ENCODE results near the gene AGAP9.
"Not testable (repeated sequence)": the region's sequence is repeated elsewhere in the genome, so short reads cannot be mapped to it uniquely, and the experiment has no call there.

DNA sequence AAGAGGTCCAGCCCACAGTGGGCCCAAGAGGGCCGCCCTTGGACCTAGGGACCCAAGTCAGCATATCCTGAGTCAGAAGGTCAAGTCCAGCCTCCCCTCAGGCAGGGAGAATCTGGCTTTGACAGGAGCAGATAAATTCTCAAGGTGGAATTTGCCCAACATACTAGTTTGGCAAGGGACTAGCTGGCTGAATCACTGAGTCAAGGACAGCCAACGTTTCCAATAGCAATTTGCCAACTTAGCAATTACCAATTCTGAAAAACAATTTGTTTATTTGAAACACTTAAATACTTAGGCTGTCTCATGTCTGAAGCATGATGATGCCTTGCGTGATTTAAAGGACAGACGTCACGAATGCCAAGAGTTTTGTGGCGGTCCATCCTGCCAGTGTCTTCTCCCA, 29.2 kb downstream of the AGAP9 start:
- TF ChIP-seq, protein P1, sequence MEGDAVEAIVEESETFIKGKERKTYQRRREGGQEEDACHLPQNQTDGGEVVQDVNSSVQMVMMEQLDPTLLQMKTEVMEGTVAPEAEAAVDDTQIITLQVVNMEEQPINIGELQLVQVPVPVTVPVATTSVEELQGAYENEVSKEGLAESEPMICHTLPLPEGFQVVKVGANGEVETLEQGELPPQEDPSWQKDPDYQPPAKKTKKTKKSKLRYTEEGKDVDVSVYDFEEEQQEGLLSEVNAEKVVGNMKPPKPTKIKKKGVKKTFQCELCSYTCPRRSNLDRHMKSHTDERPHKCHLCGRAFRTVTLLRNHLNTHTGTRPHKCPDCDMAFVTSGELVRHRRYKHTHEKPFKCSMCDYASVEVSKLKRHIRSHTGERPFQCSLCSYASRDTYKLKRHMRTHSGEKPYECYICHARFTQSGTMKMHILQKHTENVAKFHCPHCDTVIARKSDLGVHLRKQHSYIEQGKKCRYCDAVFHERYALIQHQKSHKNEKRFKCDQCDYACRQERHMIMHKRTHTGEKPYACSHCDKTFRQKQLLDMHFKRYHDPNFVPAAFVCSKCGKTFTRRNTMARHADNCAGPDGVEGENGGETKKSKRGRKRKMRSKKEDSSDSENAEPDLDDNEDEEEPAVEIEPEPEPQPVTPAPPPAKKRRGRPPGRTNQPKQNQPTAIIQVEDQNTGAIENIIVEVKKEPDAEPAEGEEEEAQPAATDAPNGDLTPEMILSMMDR (IDR thresholded peaks at IDR 0.05; ENCODE audit: control extremely low read depth in 1 of 3, insufficient read depth in 1 of 3, low read depth in 1 of 3, low read length in 3 of 3): not testable (repeated sequence)
- not testable (repeated sequence) for TF ChIP-seq CHD1 (IDR thresholded peaks at IDR 0.05; ENCODE audit: low read depth, low read length); CBX5 (IDR thresholded peaks at IDR 0.05; ENCODE audit: low read depth, low read length); RAD21 (IDR thresholded peaks at IDR 0.05 in 1 of 2, conservative IDR thresholded peaks at IDR 0.05 in 1 of 2; ENCODE audit: low read depth in 2 of 2, low read length in 2 of 2); HDAC6 (IDR thresholded peaks at IDR 0.05; ENCODE audit: low read depth, low read length); BACH1 (IDR thresholded peaks at IDR 0.05; ENCODE audit: low read length); JUN (IDR thresholded peaks at IDR 0.05; ENCODE audit: low read depth, low read length); SRF (IDR thresholded peaks at IDR 0.05; ENCODE audit: low read depth, low read length); GTF2F1 (IDR thresholded peaks at IDR 0.05; ENCODE audit: borderline replicate concordance, low read depth, low read length); SP2 (IDR thresholded peaks at IDR 0.05; ENCODE audit: low read length)
- TF ChIP-seq, protein P2, sequence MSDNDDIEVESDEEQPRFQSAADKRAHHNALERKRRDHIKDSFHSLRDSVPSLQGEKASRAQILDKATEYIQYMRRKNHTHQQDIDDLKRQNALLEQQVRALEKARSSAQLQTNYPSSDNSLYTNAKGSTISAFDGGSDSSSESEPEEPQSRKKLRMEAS (IDR thresholded peaks at IDR 0.05): not testable (repeated sequence)
